Head of caudate nucleus (tissue), 42 donors: ENCODE data around the gene MUTYH.
A peak's percentile ranks its signal among the peaks of the same experiment; 100 is the strongest.

Source experiments
- DNase-seq, 42 donors: peaks; one replicate each; pipeline versions ENCODE4 v3.0.0 to v3.0.0-alpha.2; 2020 to 2021; ENCODE audit warnings: mixed read lengths in 7 of 42
- intact Hi-C: fragments of 100-400 bp; cut with DNase I; formaldehyde crosslinking; loops from one replicate; pipeline ENCODE4 v1.15.0; 2022

Gene MUTYH

GRCh38 chr1:45327644-45328515 is 12.4 kb downstream of the MUTYH start:
- no peak for DNase-seq
- intact Hi-C loops = no loop called here

DNA sequence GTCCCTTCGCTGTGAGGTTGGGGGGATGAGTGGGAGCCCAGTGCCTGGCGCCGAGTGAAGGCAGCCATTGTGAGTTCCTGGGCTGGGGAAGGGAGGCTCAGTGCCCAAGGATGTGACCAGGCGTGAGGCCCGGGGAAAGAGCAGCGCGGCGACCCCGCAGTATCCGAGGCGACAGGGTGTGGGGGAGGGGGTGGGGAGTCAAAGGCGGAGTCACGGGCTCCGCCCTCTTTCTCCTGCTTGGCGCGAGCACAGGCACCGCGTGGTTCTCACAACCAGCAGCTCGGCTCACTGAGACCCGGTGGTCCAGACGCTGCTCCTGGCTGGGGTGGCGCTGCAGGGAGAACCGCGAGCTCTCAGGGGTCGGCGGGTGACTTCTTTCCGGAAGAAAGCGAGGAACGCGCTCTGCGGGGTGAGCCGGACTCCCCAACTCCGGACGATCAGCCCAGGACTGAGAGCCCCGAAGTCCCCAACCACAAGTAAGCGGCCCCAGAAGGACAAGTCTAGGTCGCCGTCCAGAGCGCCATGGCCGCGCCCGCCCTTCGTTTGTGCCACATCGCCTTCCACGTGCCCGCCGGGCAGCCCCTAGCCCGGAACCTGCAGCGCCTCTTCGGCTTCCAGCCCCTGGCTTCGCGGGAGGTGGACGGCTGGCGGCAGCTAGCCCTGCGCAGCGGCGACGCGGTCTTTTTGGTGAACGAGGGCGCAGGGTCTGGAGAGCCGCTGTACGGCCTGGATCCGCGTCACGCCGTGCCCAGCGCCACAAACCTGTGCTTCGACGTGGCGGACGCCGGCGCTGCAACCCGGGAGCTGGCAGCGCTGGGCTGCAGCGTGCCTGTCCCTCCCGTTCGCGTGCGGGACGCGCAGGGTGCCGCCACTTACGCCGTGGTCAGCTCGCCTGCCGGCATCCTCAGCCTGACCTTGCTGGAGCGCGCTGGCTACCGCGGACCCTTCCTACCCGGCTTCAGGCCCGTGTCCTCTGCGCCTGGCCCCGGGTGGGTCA is 13.3 kb downstream of the MUTYH start, which contains the start of gene HPDL:
Gene HPDL, plus strand, starts transcription at position 269 of the 997 bp plus-strand sequence. Its CDS starts 254 bp downstream, at position 523.
- intact Hi-C loops = no loop called here
- DNase-seq = peak; percentile 59 to 90 (median 79)

GRCh38 chr1:45325851-45326506 is 14.3 kb downstream of the MUTYH start:
- DNase-seq = peak in 6 of 42 donors; percentile 15 to 53 (median 28)
- intact Hi-C loops = no loop called here

- intact Hi-C loops = no loop called here
- no peak for DNase-seq
These were observed 17.7 kb downstream of the MUTYH start for GRCh38 chr1:45322486-45323040.

DNA sequence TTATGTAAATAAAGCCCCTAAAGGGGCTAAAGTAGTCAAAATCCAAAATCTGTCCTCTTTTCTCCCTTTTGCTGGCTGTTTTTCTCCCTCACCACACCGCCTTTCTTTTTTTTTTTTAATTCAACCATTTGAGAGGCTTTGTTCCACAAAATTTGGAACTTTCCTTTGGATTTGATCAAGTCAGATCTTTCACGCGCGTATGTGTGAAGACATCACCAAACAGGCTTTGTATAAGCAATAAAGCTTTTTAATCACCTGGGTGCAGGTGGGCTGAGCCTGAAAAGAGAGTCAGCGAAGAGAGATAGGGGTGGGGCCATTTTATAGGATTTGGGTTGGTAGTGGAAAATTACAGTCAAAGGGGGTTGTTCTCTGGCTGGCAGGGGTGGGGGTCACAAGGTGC is 18.8 kb downstream of the MUTYH start:
- intact Hi-C loops = no loop called here
- DNase-seq = no peak

DNA sequence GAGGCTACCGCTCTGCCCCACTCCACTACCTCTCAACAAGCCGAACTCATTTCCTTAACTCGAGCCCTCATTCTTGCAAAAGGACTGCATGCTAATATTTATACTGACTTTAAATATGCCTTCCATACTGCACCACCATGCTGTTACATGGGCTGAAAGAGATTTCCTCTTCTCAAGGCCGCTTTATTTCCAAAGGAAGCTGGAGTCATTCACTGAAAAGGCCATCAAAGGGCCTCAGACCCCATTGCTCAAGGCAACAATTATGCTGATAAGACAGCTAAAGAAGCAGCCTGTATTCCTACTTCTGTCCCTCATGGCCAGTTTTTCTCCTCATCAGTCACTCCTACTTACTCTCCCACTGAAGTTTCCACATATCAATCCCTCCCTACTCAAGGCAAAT is 20.5 kb downstream of the MUTYH start:
- DNase-seq = no peak
- intact Hi-C loops = no loop called here

- no peak for DNase-seq
- intact Hi-C loops = no loop called here
These were observed 23.1 kb downstream of the MUTYH start for GRCh38 chr1:45317166-45317565.

DNA sequence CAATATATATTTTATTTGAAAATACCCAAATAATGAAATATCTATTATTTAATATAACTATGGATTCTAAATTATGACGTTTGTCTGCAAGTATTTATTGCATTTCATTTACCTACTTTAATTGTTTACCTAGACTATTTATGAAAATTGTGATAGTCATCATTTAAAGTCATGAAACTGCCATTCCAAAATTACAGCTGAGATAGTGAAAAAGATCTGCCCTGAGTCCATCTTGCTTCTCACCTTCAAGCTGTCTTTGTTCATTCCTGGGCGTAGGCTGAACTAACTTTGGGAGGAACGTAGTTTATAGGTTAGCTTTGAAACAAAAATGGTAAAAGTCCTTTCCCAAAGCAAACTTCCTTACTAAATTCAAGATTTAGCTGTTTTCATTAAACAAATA is 26.0 kb downstream of the MUTYH start:
- no peak for DNase-seq
- intact Hi-C loops = no loop called here

DNA sequence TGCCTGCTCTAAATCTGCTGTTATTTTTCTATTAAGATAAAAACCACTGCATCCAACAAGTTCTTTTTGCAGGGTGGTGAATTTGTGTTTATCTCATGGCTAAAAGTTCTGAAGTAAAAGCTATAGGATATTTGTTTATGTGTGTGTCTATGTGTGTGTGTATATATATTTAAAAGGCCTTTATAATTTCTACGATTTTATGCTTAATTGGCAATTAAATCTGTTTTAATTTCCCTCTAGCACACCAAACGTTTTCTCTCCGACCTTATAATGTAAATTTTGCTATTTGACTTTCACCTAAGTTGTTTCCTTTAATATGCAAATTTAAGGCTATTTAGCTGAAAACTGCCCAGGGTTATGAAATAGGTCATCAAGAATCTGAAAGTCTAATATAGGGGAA is 33.3 kb downstream of the MUTYH start:
- no peak for DNase-seq
- intact Hi-C loops = loop anchor here (10.0 kb wide), 2 partner anchors 472 to 572 kb away; partner anchors contain the start of genes KIF2C and RNU5D-1

DNA sequence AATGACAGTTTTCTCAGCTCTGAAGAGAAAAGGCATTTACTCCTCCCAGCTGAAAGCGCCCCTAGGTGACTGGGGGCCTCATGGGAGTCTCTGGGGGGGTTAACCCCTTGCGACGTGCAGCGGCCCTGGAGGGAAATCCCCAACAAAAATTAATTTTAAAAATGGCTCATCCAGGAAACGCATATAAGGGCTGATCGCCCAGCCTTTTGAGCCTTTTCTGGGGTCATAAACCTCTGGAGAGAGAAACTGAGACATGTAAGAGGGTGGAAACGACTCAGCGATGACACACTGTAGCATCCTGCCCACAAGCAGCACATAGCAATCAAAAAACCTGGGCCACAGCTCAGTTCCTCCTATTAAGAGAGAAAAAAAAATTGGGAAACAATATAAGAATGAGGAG is 33.9 kb downstream of the MUTYH start:
- DNase-seq = no peak
- intact Hi-C loops = loop anchor here (10.0 kb wide), 2 partner anchors 472 to 572 kb away; partner anchors contain the start of genes KIF2C and RNU5D-1

DNA sequence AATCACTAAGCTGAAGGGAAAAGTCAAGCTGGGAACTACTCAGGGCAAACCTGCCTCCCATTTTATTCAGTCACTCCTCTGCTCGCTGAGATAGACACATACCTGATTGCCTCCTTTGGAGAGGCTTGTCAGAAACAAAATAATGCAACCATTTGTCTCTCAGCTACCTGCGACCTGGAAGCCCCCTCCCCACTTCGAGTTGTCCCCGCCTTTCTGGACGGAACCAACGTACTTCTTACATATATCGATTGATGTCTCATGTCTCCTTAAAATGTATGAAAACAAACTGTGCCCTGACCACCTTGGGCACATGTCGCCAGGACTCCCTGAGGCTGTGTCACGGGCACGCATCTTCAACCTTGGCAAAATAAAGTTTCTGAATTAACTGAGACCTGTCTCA is 35.0 kb downstream of the MUTYH start:
- intact Hi-C loops = loop anchor here (2.0 to 10.0 kb wide), 3 partner anchors 292 to 570 kb away; partner anchors contain the start of genes KIF2C, RNU5D-1 and UROD
- DNase-seq = no peak

DNA sequence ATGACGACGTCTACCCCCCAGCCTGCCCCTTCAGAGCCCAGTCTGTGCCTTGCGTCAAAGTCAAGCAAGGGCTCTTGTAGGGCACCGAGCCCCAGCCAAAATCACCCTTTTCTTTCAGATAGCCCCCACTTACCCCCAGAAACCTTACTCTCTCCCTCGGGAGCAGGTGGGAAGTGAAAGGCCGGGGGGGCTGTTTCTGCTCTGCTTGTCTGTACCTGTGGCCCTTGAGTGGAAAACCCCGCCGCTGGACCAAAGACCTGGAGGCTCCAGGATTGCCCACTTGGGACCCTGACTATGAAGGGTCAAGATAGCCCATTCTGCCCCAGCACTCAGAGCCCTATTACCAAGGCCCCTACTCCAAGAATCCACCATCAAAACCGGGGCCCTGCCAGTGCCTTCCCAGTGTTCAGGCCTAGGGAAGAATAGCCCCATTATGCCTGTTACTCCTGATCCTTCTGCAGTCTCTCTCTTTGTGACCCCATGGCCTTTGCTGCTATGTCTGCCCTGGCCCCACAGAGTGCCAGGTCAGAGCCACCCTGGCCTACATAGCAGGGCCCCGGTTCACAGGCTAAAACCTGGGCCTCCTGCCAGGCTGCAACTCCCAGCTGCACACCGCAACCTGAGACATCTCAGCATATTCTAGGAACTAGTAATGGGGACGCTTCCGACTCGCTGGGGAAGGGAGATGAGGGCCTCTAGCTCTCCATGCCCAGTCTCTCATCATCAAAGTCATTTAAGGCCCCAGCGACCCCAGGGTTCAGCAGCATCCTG is 35.7 kb downstream of the MUTYH start:
- intact Hi-C loops = loop anchor here (2.0 to 10.0 kb wide), 3 partner anchors 292 to 570 kb away; partner anchors contain the start of genes KIF2C, RNU5D-1 and UROD
- DNase-seq = peak in 8 of 42 donors; percentile 7 to 59 (median 28)

- peak; percentile 93 to 100 (median 98) for DNase-seq
- intact Hi-C loops = loop anchor here (2.0 to 10.0 kb wide), 3 partner anchors 291 to 569 kb away; partner anchors contain the start of genes KIF2C, RNU5D-1 and UROD
These were observed 36.5 kb downstream of the MUTYH start for GRCh38 chr1:45303520-45304310.

DNA sequence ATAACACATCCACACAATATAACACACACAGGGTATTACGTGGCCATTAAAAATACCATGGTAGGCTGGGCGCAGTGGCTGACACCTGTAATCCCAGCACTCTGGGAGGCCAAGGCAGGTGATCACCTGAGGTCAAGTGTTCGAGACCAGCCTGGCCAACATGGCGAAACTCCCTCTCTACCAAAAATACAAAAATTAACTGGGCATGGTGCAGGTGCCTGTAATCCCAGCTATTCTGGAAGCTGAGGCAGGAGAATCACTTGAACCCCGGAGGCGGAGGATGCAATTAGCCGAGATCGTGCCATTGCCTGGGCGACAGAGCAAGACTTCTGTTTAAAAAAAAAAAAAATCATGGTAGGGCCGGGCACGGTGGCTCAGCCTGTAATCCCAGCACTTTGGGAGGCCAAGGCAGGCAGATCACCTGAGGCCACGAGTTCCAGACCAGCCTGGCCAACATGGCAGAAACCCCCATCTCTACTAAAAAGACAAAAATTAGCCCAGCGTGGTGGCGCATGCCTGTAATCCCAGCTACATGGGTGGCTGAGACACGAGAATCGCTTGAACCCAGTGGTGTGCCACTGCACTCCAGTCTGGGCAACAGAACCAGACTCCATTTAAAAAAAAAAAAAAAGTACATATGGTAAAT is 37.6 kb downstream of the MUTYH start:
- intact Hi-C loops = loop anchor here (10.0 kb wide), 2 partner anchors 468 to 568 kb away; partner anchors contain the start of genes KIF2C and RNU5D-1
- DNase-seq = no peak

DNA sequence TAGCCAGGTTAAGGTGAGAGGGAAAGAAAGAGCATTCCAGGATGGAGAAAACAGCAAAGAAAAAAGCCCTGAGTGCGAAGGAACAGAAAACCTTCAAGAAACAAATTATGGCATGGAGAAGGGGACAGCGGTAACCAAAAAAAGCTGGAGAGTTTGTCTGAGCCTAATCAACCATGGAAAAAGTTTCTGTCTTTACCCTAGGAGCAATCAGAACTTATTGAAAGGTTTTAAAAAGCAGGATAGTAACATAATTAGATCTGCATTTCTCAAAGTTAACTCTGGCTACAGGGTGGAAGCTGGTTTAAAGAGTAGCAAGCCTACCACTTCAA is 39.6 kb downstream of the MUTYH start:
- DNase-seq = no peak
- intact Hi-C loops = loop anchor here (10.0 kb wide), 2 partner anchors 466 to 566 kb away; partner anchors contain the start of genes KIF2C and RNU5D-1
